Natural killer cell (primary cell): Measurements from ENCODE around the gene SLC44A3. TPM values are rescaled to one million over a fixed set of nuclear protein-coding genes. Genes with fewer than 3 reads are reported as not detected.

Source experiments
- ATAC-seq, 3 donors: fragments of 150-1000 bp in 2 of 3; fragments of 200-7000 bp in 1 of 3; cut with Tn5 transposase; 1 replicate in 1 of 3; 2 replicates in 2 of 3; pipeline ENCODE4 v1.10.0; 2021; ENCODE audit warnings: mild to moderate bottlenecking in 2 of 3, moderate library complexity in 2 of 3
- DNase-seq, 2 donors: peaks; one replicate each; pipeline versions ENCODE4 v3.0.0 to v3.0.0-alpha.2; 2013 to 2021; ENCODE audit warnings: mixed read lengths in 1 of 2
- H3K27ac ChIP-seq: one replicate; pipeline ENCODE4 v1.5.1; 2013; ENCODE audit warnings: mild to moderate bottlenecking, low read length
- H3K27me3 ChIP-seq: one replicate; pipeline ENCODE4 v1.6.1; 2013; ENCODE audit warnings: low read length; ENCODE audit not compliant: control insufficient read depth, insufficient read depth
- H3K36me3 ChIP-seq: one replicate; pipeline ENCODE4 v1.6.1; 2013; ENCODE audit warnings: low read length; ENCODE audit not compliant: control insufficient read depth, insufficient read depth
- H3K4me1 ChIP-seq: one replicate; pipeline ENCODE4 v1.6.1; 2013; ENCODE audit warnings: low read length; ENCODE audit not compliant: control insufficient read depth, insufficient read depth
- H3K4me3 ChIP-seq: one replicate; pipeline ENCODE4 v1.5.1; 2013; ENCODE audit warnings: low read length
- H3K9me3 ChIP-seq: one replicate; pipeline ENCODE4 v1.6.1; 2013; ENCODE audit warnings: low read length; ENCODE audit not compliant: control insufficient read depth, insufficient read depth
- H3K27ac Mint-ChIP-seq, 2 donors: one replicate each; pipeline ENCODE4 v1.8.0; 2022; ENCODE audit warnings: mild to moderate bottlenecking in 2 of 2, mixed read lengths in 2 of 2, moderate library complexity in 1 of 2
- H3K27me3 Mint-ChIP-seq, 2 donors: one replicate each; pipeline ENCODE4 v1.8.0; 2022; ENCODE audit warnings: low read depth in 2 of 2, mixed read lengths in 2 of 2
- H3K36me3 Mint-ChIP-seq: one replicate; pipeline ENCODE4 v1.8.0; 2022; ENCODE audit warnings: mixed read lengths
- H3K4me1 Mint-ChIP-seq, 2 donors: one replicate each; pipeline ENCODE4 v1.8.0; 2022; ENCODE audit warnings: mixed read lengths in 2 of 2
- H3K4me3 Mint-ChIP-seq: one replicate; pipeline ENCODE4 v1.8.0; 2022; ENCODE audit warnings: mild to moderate bottlenecking, moderate library complexity, mixed read lengths
- H3K9me3 Mint-ChIP-seq, 2 donors: one replicate each; pipeline ENCODE4 v1.8.0; 2022; ENCODE audit warnings: mixed read lengths in 2 of 2
- WGBS: methylation state at CpG from one replicate; pipeline ENCODE4 v1.1.7; 2013; ENCODE audit warnings: missing lambda C conversion rate; ENCODE audit not compliant: insufficient coverage; 5-methylcytosine and 5-hydroxymethylcytosine counted together
- intact Hi-C: fragments of 100-400 bp; cut with micrococcal nuclease; formaldehyde crosslinking; loops from one replicate; pipeline ENCODE4 v1.14.2; 2022
- total RNA-seq, 4 donors: library from RNA; stranded (reverse); fragments of 120-200 nt in 1 of 4; gene quantifications; one replicate each; pipeline versions ENCODE4 v1.2.3 to v1.2.4, GENCODE V29; 2013 to 2022
- TF ChIP-seq, protein P1 (sequence below): fragments of 200-600 bp; IDR thresholded peaks from one replicate; pipeline ENCODE4 v1.8.0; 2022; ENCODE audit warnings: antibody characterized with exemption

Gene SLC44A3
- total RNA-seq, 3 donors from 2014 or later (not counting 1 experiment from before 2014, with no cell fraction given) = 0.58 TPM; not detected in 2

DNA sequence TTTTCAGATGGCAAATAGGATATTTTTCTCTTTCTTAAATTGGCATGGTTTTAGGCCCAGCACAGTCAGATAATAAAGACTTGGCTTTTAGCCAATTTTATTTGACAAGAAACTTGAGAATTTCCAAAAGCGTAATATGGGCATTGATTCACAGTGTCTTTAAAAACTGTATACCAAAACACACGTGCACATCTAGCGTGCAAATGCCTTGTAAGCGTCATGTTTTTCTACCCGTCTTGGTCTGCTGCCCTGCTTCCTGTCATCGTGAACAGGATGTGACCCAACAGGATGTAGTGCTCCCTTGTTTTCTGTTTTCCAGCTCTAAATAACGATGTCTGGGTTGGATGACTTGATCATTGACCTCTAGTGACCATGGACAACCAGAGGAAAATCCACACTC lies 24.7 kb upstream of the SLC44A3 start:
- Histone ChIP-seq H3K27me3 (no peaks in the 10 kb centered on the region), H3K4me3 (no peak overlapping the region), H3K36me3 (no peaks in the 10 kb centered on the region), H3K4me1 (no peaks in the 10 kb centered on the region), H3K9me3 (no peaks in the 10 kb centered on the region), H3K27ac (no peak overlapping the region)
- ATAC-seq = no peak
- 58% methylated on average over 7 of the region's 7 CpGs for WGBS
- Mint-ChIP-seq H3K36me3 (no peaks in the 10 kb centered on the region), H3K27me3 (no peaks in the 10 kb centered on the region), H3K4me3 (no peak overlapping the region), H3K9me3 (no peaks in the 10 kb centered on the region), H3K4me1 (peaks cover 0 to 4% of the 10 kb centered on the region in 2 donors), H3K27ac (no peak overlapping the region)
- peak in 1 of 2 donors; percentile 7 for DNase-seq
- intact Hi-C loops = no loop called here
- TF ChIP-seq, protein P1, sequence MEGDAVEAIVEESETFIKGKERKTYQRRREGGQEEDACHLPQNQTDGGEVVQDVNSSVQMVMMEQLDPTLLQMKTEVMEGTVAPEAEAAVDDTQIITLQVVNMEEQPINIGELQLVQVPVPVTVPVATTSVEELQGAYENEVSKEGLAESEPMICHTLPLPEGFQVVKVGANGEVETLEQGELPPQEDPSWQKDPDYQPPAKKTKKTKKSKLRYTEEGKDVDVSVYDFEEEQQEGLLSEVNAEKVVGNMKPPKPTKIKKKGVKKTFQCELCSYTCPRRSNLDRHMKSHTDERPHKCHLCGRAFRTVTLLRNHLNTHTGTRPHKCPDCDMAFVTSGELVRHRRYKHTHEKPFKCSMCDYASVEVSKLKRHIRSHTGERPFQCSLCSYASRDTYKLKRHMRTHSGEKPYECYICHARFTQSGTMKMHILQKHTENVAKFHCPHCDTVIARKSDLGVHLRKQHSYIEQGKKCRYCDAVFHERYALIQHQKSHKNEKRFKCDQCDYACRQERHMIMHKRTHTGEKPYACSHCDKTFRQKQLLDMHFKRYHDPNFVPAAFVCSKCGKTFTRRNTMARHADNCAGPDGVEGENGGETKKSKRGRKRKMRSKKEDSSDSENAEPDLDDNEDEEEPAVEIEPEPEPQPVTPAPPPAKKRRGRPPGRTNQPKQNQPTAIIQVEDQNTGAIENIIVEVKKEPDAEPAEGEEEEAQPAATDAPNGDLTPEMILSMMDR = no peak

- H3K4me1 Mint-ChIP-seq = peaks cover 0 to 4% of the 10 kb centered on the region in 2 donors
- no peaks in the 10 kb centered on the region for H3K36me3 Mint-ChIP-seq
- H3K27ac Mint-ChIP-seq = no peak overlapping the region
- TF ChIP-seq, protein P1 = no peak
- H3K36me3 ChIP-seq = no peaks in the 10 kb centered on the region
- no peaks in the 10 kb centered on the region for H3K9me3 ChIP-seq
- H3K27me3 Mint-ChIP-seq = no peaks in the 10 kb centered on the region
- ATAC-seq (no peak), DNase-seq (no peak)
- no peak overlapping the region for H3K27ac ChIP-seq
- intact Hi-C loops = no loop called here
- no peaks in the 10 kb centered on the region for H3K4me1 ChIP-seq
- no peak overlapping the region for H3K4me3 Mint-ChIP-seq
- no peaks in the 10 kb centered on the region for H3K9me3 Mint-ChIP-seq
- no peaks in the 10 kb centered on the region for H3K27me3 ChIP-seq
- 93% methylated on average over 2 of the region's 2 CpGs for WGBS
- no peak overlapping the region for H3K4me3 ChIP-seq
Observed at GRCh38 chr1:94796266-94796665, 23.9 kb upstream of the SLC44A3 start.

DNA sequence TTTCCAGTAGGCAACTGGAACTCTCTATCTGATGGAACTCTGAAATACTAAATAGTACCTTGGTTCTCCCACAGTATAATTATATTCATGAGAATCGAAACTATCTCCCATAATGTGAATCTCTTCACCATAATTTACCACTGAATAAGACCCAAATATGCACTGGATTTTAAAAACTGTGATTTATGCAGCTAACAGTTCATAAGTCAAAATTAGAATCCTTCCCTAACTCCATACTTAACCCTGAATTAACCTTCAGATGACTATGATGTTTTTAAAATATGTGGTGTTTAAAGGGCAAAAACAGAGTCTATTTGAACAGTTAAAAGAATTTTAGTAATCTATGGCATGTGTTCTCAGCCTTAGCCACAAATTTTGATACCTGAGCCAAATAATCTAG lies 22.9 kb upstream of the SLC44A3 start:
- DNase-seq = no peak
- no peak overlapping the region for H3K27ac Mint-ChIP-seq
- no peak for ATAC-seq
- no peaks in the 10 kb centered on the region for H3K9me3 Mint-ChIP-seq
- Histone ChIP-seq H3K4me3 (no peak overlapping the region), H3K36me3 (no peaks in the 10 kb centered on the region), H3K27ac (no peak overlapping the region), H3K9me3 (no peaks in the 10 kb centered on the region), H3K4me1 (peaks cover 3% of the 10 kb centered on the region), H3K27me3 (no peaks in the 10 kb centered on the region)
- no peaks in the 10 kb centered on the region for H3K36me3 Mint-ChIP-seq
- TF ChIP-seq, protein P1 = no peak
- H3K27me3 Mint-ChIP-seq = no peaks in the 10 kb centered on the region
- no peak overlapping the region for H3K4me3 Mint-ChIP-seq
- intact Hi-C loops = no loop called here
- WGBS = 71% methylated on average over 1 of the region's 1 CpG
- H3K4me1 Mint-ChIP-seq = peaks cover 0 to 14% of the 10 kb centered on the region in 2 donors

DNA sequence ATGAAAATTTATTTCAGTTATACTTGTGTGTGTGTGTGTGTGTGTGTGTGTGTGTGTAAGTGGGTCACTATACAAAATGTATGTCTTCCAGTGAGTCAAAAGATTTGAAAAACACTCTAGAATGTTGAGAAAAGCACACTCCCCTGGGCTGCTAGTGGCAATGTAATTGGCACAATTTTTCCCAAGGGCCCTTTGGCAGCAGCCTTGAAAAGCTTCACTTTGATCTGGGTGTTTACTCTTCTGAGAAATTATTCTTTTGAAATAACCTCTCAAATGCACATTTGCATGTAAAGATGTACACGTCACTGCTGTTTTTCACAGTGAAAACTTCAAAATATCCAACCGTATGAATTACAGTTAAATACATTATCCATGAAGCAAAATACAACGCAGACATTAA lies 22.1 kb upstream of the SLC44A3 start:
- Histone ChIP-seq H3K4me3 (no peak overlapping the region), H3K4me1 (peaks cover 4% of the 10 kb centered on the region), H3K9me3 (no peaks in the 10 kb centered on the region), H3K36me3 (no peaks in the 10 kb centered on the region), H3K27ac (no peak overlapping the region), H3K27me3 (no peaks in the 10 kb centered on the region)
- TF ChIP-seq, protein P1 = no peak
- Mint-ChIP-seq H3K27me3 (no peaks in the 10 kb centered on the region), H3K4me1 (peaks cover 0 to 16% of the 10 kb centered on the region in 2 donors), H3K27ac (no peak overlapping the region), H3K9me3 (no peaks in the 10 kb centered on the region), H3K4me3 (no peak overlapping the region), H3K36me3 (no peaks in the 10 kb centered on the region)
- intact Hi-C loops = no loop called here
- DNase-seq (no peak), ATAC-seq (no peak)
- WGBS = 43% methylated on average over 1 of the region's 3 CpGs
